Ascending aorta (tissue), 2 donors: ENCODE data around the gene SOAT1. TPM values are rescaled to one million over a fixed set of nuclear protein-coding genes. Genes with fewer than 3 reads are reported as not detected.

ENCODE experiments used
- DNase-seq, 2 donors: peaks; one replicate each; pipeline ENCODE4 v3.0.0-alpha.2; 2019; ENCODE audit warnings: low spot score in 2 of 2
- H3K27ac ChIP-seq, 2 donors: fragments of 200-600 bp; sonication (generic); one replicate each; pipeline ENCODE4 v1.5.1; 2016 to 2017; ENCODE audit warnings: mild to moderate bottlenecking in 1 of 2
- H3K27me3 ChIP-seq: fragments of 200-600 bp; sonication (generic); one replicate; pipeline ENCODE4 v1.5.1; 2017
- H3K36me3 ChIP-seq, 2 donors: fragments of 200-600 bp; sonication (generic); one replicate each; pipeline ENCODE4 v1.5.1; 2016
- H3K4me1 ChIP-seq, 2 donors: fragments of 200-600 bp; sonication (generic); one replicate each; pipeline ENCODE4 v1.5.1; 2016 to 2017; ENCODE audit warnings: mild to moderate bottlenecking in 1 of 2
- H3K4me3 ChIP-seq, 2 donors: fragments of 200-600 bp; sonication (generic); one replicate each; pipeline ENCODE4 v1.5.1; 2016 to 2017; ENCODE audit warnings: mild to moderate bottlenecking in 1 of 2
- H3K9me3 ChIP-seq, 2 donors: fragments of 200-600 bp; sonication (generic); one replicate each; pipeline ENCODE4 v1.5.1; 2016
- intact Hi-C: fragments of 100-400 bp; cut with DNase I; formaldehyde crosslinking; loops from one replicate; pipeline ENCODE4 v1.15.1; 2023
- total RNA-seq: library from RNA; depleted of rRNA; stranded (reverse); fragments of >200 nt; gene quantifications from one replicate; pipeline ENCODE4 v1.1.0, GENCODE V29; 2016
- TF ChIP-seq, protein P1 (sequence below), 3 experiments: fragments of 200-600 bp in 2 of 3; fragments of 450-650 bp in 1 of 3; sonication (generic) in 2 of 3; IDR thresholded peaks; one replicate each; pipeline ENCODE4 v1.5.1; 2016 to 2019; ENCODE audit warnings: antibody characterized with exemption in 3 of 3, mild to moderate bottlenecking in 1 of 3, moderate library complexity in 1 of 3

SOAT1 gene
- total RNA-seq, 1 donor from 2014 or later: 10.6 TPM

DNA sequence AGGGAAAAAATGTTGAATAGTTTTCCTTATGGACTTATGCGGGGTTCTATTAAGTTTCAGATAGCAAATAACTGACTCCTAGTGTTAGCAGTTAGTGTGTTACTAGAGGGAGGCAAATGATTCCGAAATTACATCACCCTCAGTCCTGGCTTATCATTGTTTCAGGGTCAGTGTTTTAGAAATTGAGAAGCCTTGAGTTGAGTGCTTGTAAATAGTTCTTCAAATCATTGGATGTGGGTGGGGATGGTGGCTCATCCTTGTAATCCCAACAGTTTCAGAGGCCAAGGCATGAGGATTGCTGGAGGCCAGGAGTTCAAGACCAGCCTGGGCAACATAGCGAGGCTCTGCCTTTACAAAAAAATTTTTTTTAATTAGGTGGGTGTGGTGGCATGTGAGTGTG, 21.3 kb downstream of the SOAT1 start:
- Histone ChIP-seq H3K4me1 (no peaks in the 10 kb centered on the region), H3K9me3 (no peaks in the 10 kb centered on the region), H3K27me3 (no peaks in the 10 kb centered on the region), H3K4me3 (no peak overlapping the region), H3K27ac (no peak overlapping the region), H3K36me3 (peaks cover 0 to 5% of the 10 kb centered on the region in 2 donors)
- DNase-seq: no peak
- TF ChIP-seq, protein P1, sequence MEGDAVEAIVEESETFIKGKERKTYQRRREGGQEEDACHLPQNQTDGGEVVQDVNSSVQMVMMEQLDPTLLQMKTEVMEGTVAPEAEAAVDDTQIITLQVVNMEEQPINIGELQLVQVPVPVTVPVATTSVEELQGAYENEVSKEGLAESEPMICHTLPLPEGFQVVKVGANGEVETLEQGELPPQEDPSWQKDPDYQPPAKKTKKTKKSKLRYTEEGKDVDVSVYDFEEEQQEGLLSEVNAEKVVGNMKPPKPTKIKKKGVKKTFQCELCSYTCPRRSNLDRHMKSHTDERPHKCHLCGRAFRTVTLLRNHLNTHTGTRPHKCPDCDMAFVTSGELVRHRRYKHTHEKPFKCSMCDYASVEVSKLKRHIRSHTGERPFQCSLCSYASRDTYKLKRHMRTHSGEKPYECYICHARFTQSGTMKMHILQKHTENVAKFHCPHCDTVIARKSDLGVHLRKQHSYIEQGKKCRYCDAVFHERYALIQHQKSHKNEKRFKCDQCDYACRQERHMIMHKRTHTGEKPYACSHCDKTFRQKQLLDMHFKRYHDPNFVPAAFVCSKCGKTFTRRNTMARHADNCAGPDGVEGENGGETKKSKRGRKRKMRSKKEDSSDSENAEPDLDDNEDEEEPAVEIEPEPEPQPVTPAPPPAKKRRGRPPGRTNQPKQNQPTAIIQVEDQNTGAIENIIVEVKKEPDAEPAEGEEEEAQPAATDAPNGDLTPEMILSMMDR (IDR thresholded peaks at IDR 0.05): no peak
- intact Hi-C loops: no loop called here

DNA sequence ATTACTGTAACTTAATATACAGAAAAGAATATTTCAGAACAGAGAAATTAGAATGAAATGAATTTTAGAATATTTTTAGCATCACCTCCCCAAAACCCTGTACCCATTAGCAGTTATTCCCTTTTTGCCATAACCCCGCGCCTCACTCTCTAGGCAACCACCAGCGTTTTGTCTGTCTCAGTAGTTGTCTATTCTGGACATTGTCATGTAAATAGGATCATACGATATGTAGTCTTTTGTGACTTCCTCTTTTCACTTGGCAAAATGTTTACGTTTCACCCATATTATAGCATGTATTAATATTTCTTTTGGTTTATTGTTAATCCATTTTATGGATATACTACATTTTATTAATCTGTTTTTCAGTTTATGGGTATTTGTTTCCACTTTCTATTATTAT, 24.9 kb downstream of the SOAT1 start:
- TF ChIP-seq, protein P1 (IDR thresholded peaks at IDR 0.05): no peak
- H3K27me3 ChIP-seq: no peaks in the 10 kb centered on the region
- H3K27ac ChIP-seq: no peak overlapping the region
- H3K9me3 ChIP-seq: no peaks in the 10 kb centered on the region
- no peak for DNase-seq
- no peaks in the 10 kb centered on the region for H3K4me1 ChIP-seq
- intact Hi-C loops: no loop called here
- peaks cover 3 to 5% of the 10 kb centered on the region in 2 donors for H3K36me3 ChIP-seq
- H3K4me3 ChIP-seq: no peak overlapping the region

DNA sequence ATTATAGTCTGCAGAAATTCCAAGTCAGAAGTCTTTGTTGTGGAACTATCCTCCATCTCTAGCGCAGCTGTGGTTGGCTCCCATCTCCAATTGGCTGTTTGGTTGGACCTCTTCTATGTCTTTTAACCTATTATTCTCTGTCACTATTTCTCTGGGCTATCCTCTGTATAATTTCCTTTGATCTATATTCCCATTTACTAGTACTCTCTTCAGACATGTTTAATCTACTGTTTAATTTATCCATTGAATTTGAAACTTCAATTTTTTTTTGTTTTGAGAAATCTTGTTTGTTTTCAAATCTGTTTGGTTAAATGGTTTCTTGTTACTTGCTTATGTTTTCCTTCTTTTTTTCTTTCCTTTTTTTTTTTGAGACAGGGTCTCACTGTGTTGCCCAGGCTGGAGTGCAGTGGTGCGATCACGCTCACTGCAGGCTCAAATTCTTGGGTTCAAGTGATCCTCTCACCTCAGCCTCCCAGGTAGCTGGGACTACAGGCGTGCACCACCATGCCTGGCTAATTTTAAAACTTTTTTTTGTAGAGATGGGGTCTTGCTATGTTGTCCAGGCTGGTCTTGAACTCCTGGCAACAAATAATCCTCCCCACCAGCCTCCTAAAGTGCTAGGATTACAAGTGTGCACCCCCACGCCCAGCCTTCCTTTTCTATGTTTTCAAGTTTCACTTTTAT, 28.1 kb downstream of the SOAT1 start:
- Histone ChIP-seq H3K9me3 (no peaks in the 10 kb centered on the region), H3K4me3 (no peak overlapping the region), H3K27me3 (no peaks in the 10 kb centered on the region), H3K4me1 (no peaks in the 10 kb centered on the region), H3K36me3 (peaks cover 3 to 7% of the 10 kb centered on the region in 2 donors), H3K27ac (no peak overlapping the region)
- TF ChIP-seq, protein P1 (IDR thresholded peaks at IDR 0.05): no peak
- no peak for DNase-seq
- intact Hi-C loops: no loop called here

DNA sequence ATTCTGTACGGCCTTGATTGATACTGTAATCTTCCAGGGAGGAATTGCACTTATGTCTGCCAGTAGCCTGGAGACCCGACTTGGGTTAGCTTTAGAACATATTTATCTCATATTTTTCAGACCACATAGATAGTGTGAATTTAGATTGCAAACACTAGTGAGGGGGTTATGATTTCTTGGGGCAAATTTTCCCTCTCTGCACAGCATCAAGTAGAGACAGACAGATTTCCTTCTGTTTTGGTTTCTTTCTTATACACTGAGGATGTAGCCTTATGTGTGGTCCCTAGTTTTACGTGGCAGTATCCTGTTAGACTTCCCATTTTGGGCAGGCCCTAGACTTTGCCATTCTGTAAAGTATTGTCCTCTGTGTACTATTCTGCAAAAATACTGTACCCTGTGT, 29.0 kb downstream of the SOAT1 start:
- Histone ChIP-seq H3K9me3 (no peaks in the 10 kb centered on the region), H3K36me3 (peaks cover 3 to 5% of the 10 kb centered on the region in 2 donors), H3K4me3 (no peak overlapping the region), H3K27me3 (no peaks in the 10 kb centered on the region), H3K4me1 (no peaks in the 10 kb centered on the region), H3K27ac (no peak overlapping the region)
- TF ChIP-seq, protein P1 (IDR thresholded peaks at IDR 0.05): no peak
- no peak for DNase-seq
- intact Hi-C loops: no loop called here

DNA sequence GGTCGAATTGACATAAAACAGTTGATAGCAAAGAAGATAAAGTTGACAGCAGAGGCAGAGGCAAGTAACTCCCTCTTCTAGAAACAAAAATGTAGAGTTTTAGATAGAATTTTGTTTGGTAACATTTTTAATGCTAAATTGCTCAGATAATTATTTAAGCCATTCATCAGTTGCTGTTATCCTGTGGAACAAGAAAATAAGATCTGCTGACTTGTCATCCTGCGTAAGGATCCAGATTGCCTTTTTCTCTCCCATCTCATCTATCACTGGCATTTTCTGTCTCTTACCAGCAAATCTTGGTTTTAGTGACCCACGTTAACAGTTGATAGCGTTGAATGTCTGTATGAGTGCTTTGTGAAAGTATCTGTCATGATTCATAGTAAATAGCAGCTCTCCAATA, 29.8 kb downstream of the SOAT1 start:
- no peak overlapping the region for H3K4me3 ChIP-seq
- H3K9me3 ChIP-seq: no peaks in the 10 kb centered on the region
- intact Hi-C loops: no loop called here
- TF ChIP-seq, protein P1 (IDR thresholded peaks at IDR 0.05): no peak
- H3K36me3 ChIP-seq: peaks cover 3 to 5% of the 10 kb centered on the region in 2 donors
- no peak for DNase-seq
- H3K4me1 ChIP-seq: no peaks in the 10 kb centered on the region
- H3K27me3 ChIP-seq: no peaks in the 10 kb centered on the region
- no peak overlapping the region for H3K27ac ChIP-seq

DNA sequence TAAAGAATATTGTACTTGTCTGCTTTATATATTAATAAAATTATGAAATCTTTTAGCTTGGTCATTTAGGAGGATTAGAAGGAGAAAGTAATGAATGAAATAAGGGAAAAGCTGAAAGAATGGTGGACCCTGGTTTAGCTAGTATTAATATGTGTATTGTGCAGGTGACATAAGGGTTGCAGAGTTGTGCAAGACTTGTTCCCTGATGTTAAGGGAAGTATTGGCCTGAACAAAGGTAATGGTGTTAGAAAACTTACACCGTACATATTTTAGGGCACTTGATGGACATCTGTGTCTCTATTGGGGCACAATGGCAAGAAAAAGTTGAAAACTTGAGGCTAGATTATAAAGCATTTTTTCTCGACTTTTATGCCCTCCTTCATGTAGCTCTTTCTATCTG, 32.2 kb downstream of the SOAT1 start:
- H3K4me1 ChIP-seq: no peaks in the 10 kb centered on the region
- TF ChIP-seq, protein P1 (IDR thresholded peaks at IDR 0.05): no peak
- DNase-seq: no peak
- H3K27me3 ChIP-seq: no peaks in the 10 kb centered on the region
- H3K4me3 ChIP-seq: no peak overlapping the region
- peaks cover 0 to 5% of the 10 kb centered on the region in 2 donors for H3K36me3 ChIP-seq
- intact Hi-C loops: no loop called here
- H3K9me3 ChIP-seq: no peaks in the 10 kb centered on the region
- no peak overlapping the region for H3K27ac ChIP-seq
